ENCODE measurements around the gene RTCB.

GRCh38 chr22:32448980-32449379, 36.9 kb upstream of the RTCB start:
- TF ChIP-seq CTCF (IDR thresholded peaks at IDR 0.05; ENCODE audit: low read depth, low read length) (no peak), EZH2phosphoT487 (IDR thresholded peaks at IDR 0.05; ENCODE audit: low read depth) (no peak)

All from OCI-LY3 (cell line).